ENCODE data around the gene REXO1. TPM values are rescaled to one million over a fixed set of nuclear protein-coding genes. Genes with fewer than 3 reads are reported as not detected.
A peak's percentile ranks its signal among the peaks of the same experiment; 100 is the strongest.

Gene REXO1
- polyA plus RNA-seq, 2 of the 4 experiments (the other 2 are of a cell fraction): 5.6 to 13.8 TPM

GRCh38 chr19:1770866-1771576 is 77.3 kb downstream of the REXO1 start:
- CTCF ChIA-PET: interaction anchor here (0.7 to 2.2 kb wide), 8 partner anchors 12 to 164 kb away, joined by 3 to 16 read pairs (median 3); no protein-coding TSS in a partner anchor
- no peak overlapping the region for H3K4me3 ChIP-seq

GRCh38 chr19:1769645-1769985 is 78.7 kb downstream of the REXO1 start:
- Histone ChIP-seq H3K4me1 (no peaks in the 10 kb centered on the region), H3K9me3 (peaks cover 22% of the 10 kb centered on the region), H3K4me2 (no peak overlapping the region), H3K4me3 (no peak overlapping the region), H3K27ac (no peak overlapping the region)
- FAIRE-seq (no peak), ATAC-seq (no peak), DNase-seq (ENCODE audit: low read depth in 1 of 2, low spot score in 1 of 2) (no peak)
- ChIA-PET POLR2A (no interaction called here), CTCF (interaction anchor here (0.7 to 1.4 kb wide), 7 partner anchors 11 to 97 kb away, joined by 3 to 4 read pairs (median 3); no protein-coding TSS in a partner anchor)
- 13% methylated on average over 8 of the region's 12 CpGs for WGBS (ENCODE audit: missing lambda C conversion rate)
- TF ChIP-seq HEYL (CRISPR knock-in tag; IDR thresholded peaks at IDR 0.05) (no peak), JUN (IDR thresholded peaks at IDR 0.05) (no peak), FOXS1 (CRISPR knock-in tag; IDR thresholded peaks at IDR 0.05) (no peak), RNF2 (IDR thresholded peaks at IDR 0.05; ENCODE audit: borderline replicate concordance, low read depth) (no peak), ELK1 (IDR thresholded peaks at IDR 0.05; ENCODE audit: low read depth, low read length) (no peak), RFX5 (IDR thresholded peaks at IDR 0.05) (no peak), EHF (CRISPR knock-in tag; IDR thresholded peaks at IDR 0.05) (no peak), NPAS2 (CRISPR knock-in tag; IDR thresholded peaks at IDR 0.05; ENCODE audit: borderline replicate concordance) (no peak), SMC3 (IDR thresholded peaks at IDR 0.05) (no peak), HOXA7 (CRISPR knock-in tag; IDR thresholded peaks at IDR 0.05) (no peak), CBX2 (IDR thresholded peaks at IDR 0.05; ENCODE audit: borderline replicate concordance, low read depth) (no peak)

More at GRCh38 chr19:1770866-1771576, 77.3 kb downstream of the REXO1 start:
- DNase-seq (ENCODE audit: low read depth in 1 of 2, low spot score in 1 of 2) (no peak), ATAC-seq (no peak), FAIRE-seq (no peak)
- Histone ChIP-seq H3K4me1 (no peaks in the 10 kb centered on the region), H3K9me3 (peaks cover 30% of the 10 kb centered on the region), H3K27ac (no peak overlapping the region), H3K4me2 (no peak overlapping the region)
- POLR2A ChIA-PET: no interaction called here
- WGBS (ENCODE audit: missing lambda C conversion rate): 26% methylated on average over 4 of the region's 4 CpGs
- TF ChIP-seq HDAC2 (IDR thresholded peaks at IDR 0.05) (peak; percentile 64; the same call in 1 of the 2 replicates), FOSL2 (IDR thresholded peaks at IDR 0.05) (no peak), FOSL2 (CRISPR knock-in tag; IDR thresholded peaks at IDR 0.05) (no peak), NPAS2 (CRISPR knock-in tag; IDR thresholded peaks at IDR 0.05; ENCODE audit: borderline replicate concordance) (no peak)

GRCh38 chr19:1768918-1769644 is 79.2 kb downstream of the REXO1 start:
- Histone ChIP-seq H3K4me1 (no peaks in the 10 kb centered on the region), H3K4me3 (no peak overlapping the region), H3K4me2 (no peak overlapping the region), H3K9me3 (peaks cover 22% of the 10 kb centered on the region), H3K27ac (no peak overlapping the region)
- ChIA-PET POLR2A (no interaction called here), CTCF (interaction anchor here (0.7 to 5.9 kb wide), 11 partner anchors 9 to 97 kb away, joined by 3 to 66 read pairs (median 3); no protein-coding TSS in a partner anchor)
- 53% methylated on average over 7 of the region's 9 CpGs for WGBS (ENCODE audit: missing lambda C conversion rate)
- TF ChIP-seq HES2 (IDR thresholded peaks at IDR 0.05) (no peak), ZFP36 (IDR thresholded peaks at IDR 0.05; ENCODE audit: borderline replicate concordance, partially characterized antibody) (no peak), EHF (CRISPR knock-in tag; IDR thresholded peaks at IDR 0.05) (no peak), ZNF302 (CRISPR knock-in tag; IDR thresholded peaks at IDR 0.05) (no peak), RARB (CRISPR knock-in tag; IDR thresholded peaks at IDR 0.05) (no peak), HOXB5 (CRISPR knock-in tag; IDR thresholded peaks at IDR 0.05) (no peak), EHMT2 (IDR thresholded peaks at IDR 0.05; ENCODE audit: low read depth) (no peak), JUNB (IDR thresholded peaks at IDR 0.05) (no peak), HOXB13 (CRISPR knock-in tag; IDR thresholded peaks at IDR 0.05; ENCODE audit: low read depth) (no peak), NR3C1 (IDR thresholded peaks at IDR 0.05) (no peak), GATA3 (IDR thresholded peaks at IDR 0.05; ENCODE audit: borderline replicate concordance) (no peak), BCL3 (IDR thresholded peaks at IDR 0.05) (no peak), RCOR1 (IDR thresholded peaks at IDR 0.05; ENCODE audit: low read depth, low read length) (no peak), TP53 (CRISPR knock-in tag; IDR thresholded peaks at IDR 0.05) (no peak), TFCP2L1 (CRISPR knock-in tag; IDR thresholded peaks at IDR 0.05) (no peak), CEBPB (IDR thresholded peaks at IDR 0.05) (no peak), ATOH8 (CRISPR knock-in tag; IDR thresholded peaks at IDR 0.05; ENCODE audit: low read depth) (no peak), HDAC2 (IDR thresholded peaks at IDR 0.05) (no peak)
- FAIRE-seq (no peak), DNase-seq (ENCODE audit: low read depth in 1 of 2, low spot score in 1 of 2) (no peak), ATAC-seq (no peak)

Measured in A549 (cell line).